ENCODE results near the gene RAB5A.
A peak's percentile ranks its signal among the peaks of the same experiment; 100 is the strongest.
"Not testable (repeated sequence)": the region's sequence is repeated elsewhere in the genome, so short reads cannot be mapped to it uniquely, and the experiment has no call there.

The RAB5A gene, protein sequence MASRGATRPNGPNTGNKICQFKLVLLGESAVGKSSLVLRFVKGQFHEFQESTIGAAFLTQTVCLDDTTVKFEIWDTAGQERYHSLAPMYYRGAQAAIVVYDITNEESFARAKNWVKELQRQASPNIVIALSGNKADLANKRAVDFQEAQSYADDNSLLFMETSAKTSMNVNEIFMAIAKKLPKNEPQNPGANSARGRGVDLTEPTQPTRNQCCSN

GRCh38 chr3:19946832-19947548, at the start of gene RAB5A:
RAB5A (plus strand) TSS chr3:19947097; CDS start chr3:19950899, 3,802 bp downstream.
- H3K4me1 Mint-ChIP-seq: peaks cover 51% of the 10 kb centered on the region
- H3K9me3 Mint-ChIP-seq: no peaks in the 10 kb centered on the region
- no peaks in the 10 kb centered on the region for H3K27me3 Mint-ChIP-seq
- peak within 1 kb of the TSS; percentile 97 for H3K27ac Mint-ChIP-seq
- H3K36me3 Mint-ChIP-seq: peaks cover 2% of the 10 kb centered on the region
- H3K4me3 Mint-ChIP-seq: peak within 1 kb of the TSS; percentile 95

GRCh38 chr3:19898721-19899120, 48.2 kb upstream of the RAB5A start:
- Mint-ChIP-seq H3K4me1 (no peaks in the 10 kb centered on the region), H3K4me3 (no peak overlapping the region), H3K27me3 (no peaks in the 10 kb centered on the region), H3K27ac (no peak overlapping the region), H3K36me3 (peaks cover 2% of the 10 kb centered on the region), H3K9me3 (no peaks in the 10 kb centered on the region)

- peaks cover 2% of the 10 kb centered on the region for H3K36me3 Mint-ChIP-seq
- H3K4me3 Mint-ChIP-seq: no peak overlapping the region
- no peak overlapping the region for H3K27ac Mint-ChIP-seq
- no peaks in the 10 kb centered on the region for H3K27me3 Mint-ChIP-seq
- H3K4me1 Mint-ChIP-seq: no peaks in the 10 kb centered on the region
- H3K9me3 Mint-ChIP-seq: no peaks in the 10 kb centered on the region
Observed at GRCh38 chr3:19899264-19899663, 47.6 kb upstream of the RAB5A start.

- H3K9me3 Mint-ChIP-seq, H3K4me1 Mint-ChIP-seq, H3K4me3 Mint-ChIP-seq, H3K27ac Mint-ChIP-seq, H3K27me3 Mint-ChIP-seq, H3K36me3 Mint-ChIP-seq: not testable (repeated sequence)
Observed at GRCh38 chr3:19899833-19900232, 47.1 kb upstream of the RAB5A start.

DNA sequence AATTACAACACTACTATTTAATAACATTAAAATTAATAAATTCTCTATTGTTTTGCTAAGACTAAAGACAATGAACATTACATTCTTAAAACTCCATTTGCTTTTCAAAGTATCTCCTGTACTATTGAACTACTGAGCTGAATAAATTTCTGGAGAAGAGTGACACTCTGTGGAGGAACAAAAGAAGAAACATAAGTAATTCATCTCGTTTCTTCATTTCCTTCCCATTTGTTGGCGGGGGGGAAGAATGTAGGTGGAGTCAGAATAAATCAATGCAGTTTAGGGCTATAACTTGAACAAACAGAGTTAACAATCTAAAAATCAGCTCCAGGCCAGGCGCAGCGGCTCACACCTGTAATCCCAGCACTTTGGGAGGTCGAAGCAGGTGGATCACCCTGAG, 45.6 kb upstream of the RAB5A start:
- Mint-ChIP-seq H3K27me3 (no peaks in the 10 kb centered on the region), H3K4me3 (no peak overlapping the region), H3K9me3 (no peaks in the 10 kb centered on the region), H3K4me1 (no peaks in the 10 kb centered on the region), H3K27ac (no peak overlapping the region), H3K36me3 (peaks cover 2% of the 10 kb centered on the region)

- peaks cover 2% of the 10 kb centered on the region for H3K36me3 Mint-ChIP-seq
Observed at GRCh38 chr3:19901918-19902317, 45.0 kb upstream of the RAB5A start.

DNA sequence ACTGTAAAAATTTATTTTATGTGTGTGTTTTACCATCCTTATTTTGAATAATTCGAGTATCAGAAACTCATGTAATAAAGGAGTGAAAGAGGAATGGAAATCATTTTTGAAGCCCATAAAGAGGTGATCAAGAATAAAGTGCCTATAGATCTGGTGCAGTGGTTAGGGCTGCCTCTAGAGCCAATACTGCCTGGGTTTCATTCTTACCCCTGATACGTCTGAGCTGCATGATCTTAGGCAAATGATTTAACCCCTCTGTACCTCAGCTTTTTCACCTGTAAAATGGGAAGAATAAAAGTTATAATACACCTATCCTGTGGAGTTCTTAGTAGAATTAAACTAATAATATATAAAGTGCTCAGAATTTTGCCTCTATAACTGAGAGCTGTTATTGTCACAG, 43.2 kb upstream of the RAB5A start:
- Mint-ChIP-seq H3K9me3 (no peaks in the 10 kb centered on the region), H3K36me3 (no peaks in the 10 kb centered on the region), H3K4me1 (no peaks in the 10 kb centered on the region), H3K27ac (no peak overlapping the region), H3K27me3 (no peaks in the 10 kb centered on the region), H3K4me3 (no peak overlapping the region)

More at GRCh38 chr3:19901918-19902317, 45.0 kb upstream of the RAB5A start:
- no peak overlapping the region for H3K27ac Mint-ChIP-seq
- no peak overlapping the region for H3K4me3 Mint-ChIP-seq
- H3K9me3 Mint-ChIP-seq: no peaks in the 10 kb centered on the region
- no peaks in the 10 kb centered on the region for H3K4me1 Mint-ChIP-seq
- no peaks in the 10 kb centered on the region for H3K27me3 Mint-ChIP-seq

DNA sequence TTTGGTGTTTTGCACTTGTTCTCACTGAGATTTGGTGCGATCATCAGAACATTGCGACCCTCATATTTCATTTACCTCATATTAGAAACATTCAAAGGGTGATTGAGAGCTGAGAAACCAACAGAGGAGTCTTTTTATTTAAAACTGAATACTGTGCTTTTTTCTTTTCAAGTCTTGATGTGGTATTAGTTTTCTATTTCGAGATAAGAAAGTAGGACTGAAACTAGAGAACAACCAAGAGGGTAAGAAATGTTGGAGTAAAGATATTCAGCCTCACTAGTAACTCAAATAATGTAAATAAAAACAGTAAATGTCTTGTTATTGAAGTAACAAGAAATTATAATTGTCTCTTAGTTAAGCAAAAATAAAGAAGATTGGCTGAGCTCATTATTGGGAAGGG, 39.4 kb upstream of the RAB5A start:
- no peaks in the 10 kb centered on the region for H3K4me1 Mint-ChIP-seq
- H3K9me3 Mint-ChIP-seq: peaks cover 18% of the 10 kb centered on the region
- H3K27me3 Mint-ChIP-seq: no peaks in the 10 kb centered on the region
- no peak overlapping the region for H3K4me3 Mint-ChIP-seq
- H3K27ac Mint-ChIP-seq: no peak overlapping the region
- peaks cover 7% of the 10 kb centered on the region for H3K36me3 Mint-ChIP-seq

- Mint-ChIP-seq H3K27ac (no peak overlapping the region), H3K9me3 (peaks cover 18% of the 10 kb centered on the region), H3K4me3 (no peak overlapping the region), H3K4me1 (no peaks in the 10 kb centered on the region), H3K36me3 (peaks cover 7% of the 10 kb centered on the region), H3K27me3 (no peaks in the 10 kb centered on the region)
Observed at GRCh38 chr3:19911452-19911851, 35.4 kb upstream of the RAB5A start.

GRCh38 chr3:19917167-19917566, 29.7 kb upstream of the RAB5A start:
- Mint-ChIP-seq H3K9me3 (peaks cover 4% of the 10 kb centered on the region), H3K36me3 (no peaks in the 10 kb centered on the region), H3K27me3 (no peaks in the 10 kb centered on the region), H3K4me1 (no peaks in the 10 kb centered on the region), H3K27ac (no peak overlapping the region), H3K4me3 (no peak overlapping the region)

GRCh38 chr3:19920401-19921080, 26.4 kb upstream of the RAB5A start:
- Mint-ChIP-seq H3K4me3 (no peak overlapping the region), H3K4me1 (no peaks in the 10 kb centered on the region), H3K27me3 (no peaks in the 10 kb centered on the region), H3K36me3 (no peaks in the 10 kb centered on the region), H3K27ac (no peak overlapping the region), H3K9me3 (no peaks in the 10 kb centered on the region)

DNA sequence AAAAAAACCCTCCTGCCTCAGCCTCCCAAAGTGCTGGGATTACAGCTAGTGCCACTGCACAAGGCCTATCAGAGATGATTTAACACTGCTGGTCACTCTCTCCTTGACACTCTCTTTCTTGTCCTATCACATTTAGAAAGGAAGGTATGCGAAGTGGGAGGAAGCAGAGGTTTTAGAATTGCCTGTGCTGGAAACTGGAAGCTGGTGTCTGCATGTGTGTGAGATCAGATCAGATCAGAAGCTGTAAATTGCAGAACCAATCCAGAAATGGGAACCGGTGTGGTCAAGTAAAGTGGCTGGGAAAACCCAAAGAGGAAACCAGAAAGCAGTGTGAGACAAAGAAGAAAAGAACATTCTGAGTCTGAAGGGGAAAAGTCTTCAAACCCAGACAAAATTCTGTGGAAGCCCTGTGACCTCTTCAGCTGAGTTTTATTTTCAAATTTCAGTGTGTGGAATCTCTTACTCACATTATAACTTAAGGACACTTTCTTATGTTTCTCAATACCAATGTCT, 15.7 kb upstream of the RAB5A start:
- H3K4me3 Mint-ChIP-seq: no peak overlapping the region
- no peaks in the 10 kb centered on the region for H3K36me3 Mint-ChIP-seq
- no peaks in the 10 kb centered on the region for H3K9me3 Mint-ChIP-seq
- H3K27ac Mint-ChIP-seq: no peak overlapping the region
- H3K4me1 Mint-ChIP-seq: peaks cover 7% of the 10 kb centered on the region
- H3K27me3 Mint-ChIP-seq: peaks cover 19% of the 10 kb centered on the region

DNA sequence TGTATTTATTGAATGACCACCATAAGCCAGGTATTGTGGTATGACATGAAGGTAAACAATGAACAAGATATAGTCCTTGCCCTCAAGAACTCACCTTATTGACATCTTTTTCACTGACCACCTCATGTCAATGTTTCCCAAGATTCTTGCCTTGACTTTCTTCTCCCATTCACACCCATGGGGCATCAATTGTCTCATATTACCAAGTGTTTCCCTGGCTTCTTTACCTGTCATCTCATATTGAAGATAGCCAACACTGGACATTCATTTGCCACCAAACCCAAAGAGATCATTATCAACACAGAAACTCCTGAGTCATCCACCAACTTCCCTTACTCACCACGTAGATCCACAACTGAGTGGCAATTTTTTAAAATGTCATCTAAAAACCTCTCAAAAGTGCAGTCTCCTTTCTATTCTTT, 15.1 kb upstream of the RAB5A start:
- no peaks in the 10 kb centered on the region for H3K36me3 Mint-ChIP-seq
- no peak overlapping the region for H3K4me3 Mint-ChIP-seq
- H3K4me1 Mint-ChIP-seq: peaks cover 7% of the 10 kb centered on the region
- peaks cover 19% of the 10 kb centered on the region for H3K27me3 Mint-ChIP-seq
- peak overlapping the region; percentile 5 for H3K27ac Mint-ChIP-seq
- H3K9me3 Mint-ChIP-seq: no peaks in the 10 kb centered on the region

DNA sequence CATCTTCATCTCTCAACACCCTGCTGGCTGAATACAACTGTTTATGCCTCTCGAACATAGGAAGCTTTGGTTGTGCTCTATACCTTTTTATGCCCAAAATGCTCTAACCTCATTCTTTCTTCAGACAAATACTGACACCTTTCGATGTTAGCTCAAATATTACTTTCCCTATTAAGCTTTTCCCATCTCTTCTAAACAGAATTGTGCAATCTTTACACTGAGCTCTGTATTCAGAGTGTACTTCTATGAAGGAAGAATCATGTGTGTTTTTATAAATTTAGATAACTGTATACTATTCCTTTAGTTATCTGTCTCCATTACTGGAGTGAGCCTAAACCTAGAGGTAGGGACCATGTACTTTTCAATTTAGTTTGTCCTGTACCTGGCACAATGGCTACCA, 14.5 kb upstream of the RAB5A start:
- peaks cover 7% of the 10 kb centered on the region for H3K4me1 Mint-ChIP-seq
- no peak overlapping the region for H3K27ac Mint-ChIP-seq
- no peaks in the 10 kb centered on the region for H3K9me3 Mint-ChIP-seq
- peaks cover 19% of the 10 kb centered on the region for H3K27me3 Mint-ChIP-seq
- no peaks in the 10 kb centered on the region for H3K36me3 Mint-ChIP-seq
- H3K4me3 Mint-ChIP-seq: no peak overlapping the region

GRCh38 chr3:19934098-19934566, 12.8 kb upstream of the RAB5A start, which contains the start of gene EFHB:
EFHB (minus strand) TSS chr3:19934217; CDS start chr3:19934018, 199 bp downstream.
- Mint-ChIP-seq H3K36me3 (no peaks in the 10 kb centered on the region), H3K27me3 (peaks cover 19% of the 10 kb centered on the region), H3K4me1 (peaks cover 7% of the 10 kb centered on the region), H3K9me3 (no peaks in the 10 kb centered on the region), H3K4me3 (no peak within 1 kb of the TSS), H3K27ac (peak within 1 kb of the TSS; percentile 39)

Measured in activated naive CD4-positive, alpha-beta T cell treated with anti-CD3 and anti-CD28 coated beads, Interleukin-2, amount 50 U/mL, for 24 hours (primary cell).